Measurements from ENCODE around the gene BEGAIN.

Gene BEGAIN

DNA sequence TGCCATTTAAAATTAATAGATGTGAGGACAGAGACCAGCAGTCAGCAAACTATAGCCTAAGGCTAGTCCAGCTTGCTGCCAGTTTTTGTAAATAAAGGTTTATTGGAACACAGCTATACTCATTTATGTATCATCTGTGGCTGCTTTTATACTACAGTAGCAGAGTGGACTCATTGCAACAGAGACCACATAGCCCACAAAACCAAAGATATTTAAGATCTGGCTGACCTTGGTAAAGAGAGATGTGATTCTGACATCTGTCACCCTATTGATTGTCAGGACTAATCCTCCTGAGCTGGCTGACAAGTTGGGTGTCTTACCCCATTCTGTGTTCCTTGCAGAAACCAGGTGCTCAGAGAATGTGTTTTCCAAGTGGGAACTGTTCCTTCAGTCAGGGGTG, 99.9 kb downstream of the BEGAIN start:
- no peak overlapping the region for H3K4me3 ChIP-seq (ENCODE audit: low read depth, low read length)
- POLR2A ChIA-PET = no interaction called here
- DNase-seq (ENCODE audit: low read depth, low spot score) = no peak
- CTCF ChIA-PET = interaction anchor here (0.6 kb wide), 1 partner anchor 94 kb away, joined by 3 read pairs; no protein-coding TSS in a partner anchor
- TF ChIP-seq CTCF (IDR thresholded peaks at IDR 0.05; ENCODE audit: insufficient read depth, low read length, missing control alignments) = no peak
